C4-2B (cell line): Measurements from ENCODE around the gene SMOC2.

Source experiments
- CTCF ChIP-seq: fragments of 450-650 bp; conservative IDR thresholded peaks from 2 replicates; pipeline ENCODE4 v1.5.1; 2017; ENCODE audit warnings: mild to moderate bottlenecking
- ZFX ChIP-seq: fragments of 450-650 bp; IDR thresholded peaks from 2 replicates; pipeline ENCODE4 v1.6.1; 2017

- TF ChIP-seq CTCF: no peak
- TF ChIP-seq ZFX: no peak
These were observed 8.8 kb upstream of the SMOC2 start for GRCh38 chr6:168432196-168432595.
